ENCODE measurements around the gene F12. TPM values are rescaled to one million over a fixed set of nuclear protein-coding genes. Genes with fewer than 3 reads are reported as not detected.
"Not testable (repeated sequence)": the region's sequence is repeated elsewhere in the genome, so short reads cannot be mapped to it uniquely, and the experiment has no call there.

F12 gene
- total RNA-seq, 4 donors from 2014 or later, result 0.36 to 1.2 (median 0.95) TPM; not detected in 1

DNA sequence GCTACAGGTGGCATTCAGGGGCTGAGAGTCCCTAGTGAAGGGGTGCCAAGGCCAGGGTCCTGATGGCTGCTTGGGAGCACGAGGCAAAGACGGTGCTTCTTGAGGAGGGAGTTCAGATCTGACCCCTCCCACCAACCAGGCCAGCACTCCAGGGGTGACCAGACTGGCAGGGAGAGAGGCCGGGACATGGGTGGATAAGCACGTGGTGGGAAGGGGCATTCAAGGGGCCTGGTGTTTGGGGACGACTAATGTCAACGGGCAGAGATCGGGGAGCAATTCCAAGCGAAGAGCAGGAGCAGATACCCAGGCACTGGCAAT, 47.1 kb downstream of the F12 start:
- no peak overlapping the region for H3K27ac ChIP-seq
- intact Hi-C loops (cut with DNase I; ENCODE audit: low total_unique reads) (no loop called here), in situ Hi-C loops (cut with MboI; ENCODE audit: low sequenced_read_pairs in 4 of 4) (no loop called here)
- H3K36me3 ChIP-seq, result no peaks in the 10 kb centered on the region
- no peak overlapping the region for H3K4me3 ChIP-seq
- H3K9me3 ChIP-seq, result no peaks in the 10 kb centered on the region
- ATAC-seq (no peak), DNase-seq (no peak)
- no peaks in the 10 kb centered on the region for H3K27me3 ChIP-seq
- TF ChIP-seq, protein P1, sequence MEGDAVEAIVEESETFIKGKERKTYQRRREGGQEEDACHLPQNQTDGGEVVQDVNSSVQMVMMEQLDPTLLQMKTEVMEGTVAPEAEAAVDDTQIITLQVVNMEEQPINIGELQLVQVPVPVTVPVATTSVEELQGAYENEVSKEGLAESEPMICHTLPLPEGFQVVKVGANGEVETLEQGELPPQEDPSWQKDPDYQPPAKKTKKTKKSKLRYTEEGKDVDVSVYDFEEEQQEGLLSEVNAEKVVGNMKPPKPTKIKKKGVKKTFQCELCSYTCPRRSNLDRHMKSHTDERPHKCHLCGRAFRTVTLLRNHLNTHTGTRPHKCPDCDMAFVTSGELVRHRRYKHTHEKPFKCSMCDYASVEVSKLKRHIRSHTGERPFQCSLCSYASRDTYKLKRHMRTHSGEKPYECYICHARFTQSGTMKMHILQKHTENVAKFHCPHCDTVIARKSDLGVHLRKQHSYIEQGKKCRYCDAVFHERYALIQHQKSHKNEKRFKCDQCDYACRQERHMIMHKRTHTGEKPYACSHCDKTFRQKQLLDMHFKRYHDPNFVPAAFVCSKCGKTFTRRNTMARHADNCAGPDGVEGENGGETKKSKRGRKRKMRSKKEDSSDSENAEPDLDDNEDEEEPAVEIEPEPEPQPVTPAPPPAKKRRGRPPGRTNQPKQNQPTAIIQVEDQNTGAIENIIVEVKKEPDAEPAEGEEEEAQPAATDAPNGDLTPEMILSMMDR (IDR thresholded peaks at IDR 0.05 in 4 of 5, conservative IDR thresholded peaks at IDR 0.05 in 1 of 5), result no peak
- no peak for TF ChIP-seq POLR2A (IDR thresholded peaks at IDR 0.05)
- peaks cover 19 to 33% of the 10 kb centered on the region in 2 donors for H3K4me1 ChIP-seq

DNA sequence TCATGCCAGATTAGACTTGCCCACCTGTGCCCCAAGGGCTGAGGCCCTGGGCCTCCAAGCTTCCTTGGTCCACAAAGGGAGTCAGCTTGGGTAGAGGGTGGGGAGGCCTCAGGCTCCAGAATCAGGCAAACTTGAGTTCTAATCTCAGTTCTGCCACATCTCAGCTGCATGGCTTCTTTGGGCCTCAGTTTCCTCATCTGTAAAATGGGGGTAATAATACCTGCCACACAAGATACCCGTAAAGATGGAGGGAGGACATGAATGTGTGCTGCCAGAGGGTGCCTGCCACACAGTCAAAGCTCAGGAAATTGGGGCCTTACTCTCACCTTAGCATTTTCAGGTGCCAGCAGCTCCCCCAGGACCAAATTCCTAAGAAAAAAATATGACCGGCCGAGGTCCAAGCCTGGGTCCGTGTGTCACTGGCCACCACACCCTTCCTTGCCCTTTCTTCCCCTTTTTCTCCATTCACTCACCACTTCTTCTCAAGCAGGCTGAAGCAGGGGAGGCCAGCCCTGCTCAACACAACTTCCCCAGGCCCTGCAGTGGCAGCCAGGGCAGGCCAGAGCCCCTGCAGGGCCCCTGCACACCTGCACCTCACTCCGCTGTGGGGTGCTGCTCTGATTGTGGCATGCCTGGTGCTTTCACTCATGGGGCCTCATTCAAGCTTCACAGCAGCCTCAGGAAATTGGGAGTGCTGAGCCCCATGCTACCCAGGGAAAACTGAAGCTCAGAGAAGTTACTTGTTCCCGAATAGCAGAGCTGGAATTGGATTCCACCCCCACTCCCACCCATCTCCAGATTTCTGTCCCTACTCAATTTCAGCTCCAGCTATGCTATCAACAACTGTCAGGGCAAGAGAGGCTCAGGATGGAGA, 47.7 kb downstream of the F12 start:
- TF ChIP-seq, protein P1 (IDR thresholded peaks at IDR 0.05 in 4 of 5, conservative IDR thresholded peaks at IDR 0.05 in 1 of 5), result no peak
- TF ChIP-seq POLR2A (IDR thresholded peaks at IDR 0.05), result no peak
- Histone ChIP-seq H3K4me3 (no peak overlapping the region), H3K9me3 (no peaks in the 10 kb centered on the region), H3K36me3 (no peaks in the 10 kb centered on the region), H3K4me1 (peaks cover 18 to 29% of the 10 kb centered on the region in 2 donors), H3K27me3 (no peaks in the 10 kb centered on the region), H3K27ac (no peak overlapping the region)
- in situ Hi-C loops (cut with MboI; ENCODE audit: low sequenced_read_pairs in 4 of 4) (no loop called here), intact Hi-C loops (cut with DNase I; ENCODE audit: low total_unique reads) (no loop called here)
- no peak for ATAC-seq
- no peak for DNase-seq

DNA sequence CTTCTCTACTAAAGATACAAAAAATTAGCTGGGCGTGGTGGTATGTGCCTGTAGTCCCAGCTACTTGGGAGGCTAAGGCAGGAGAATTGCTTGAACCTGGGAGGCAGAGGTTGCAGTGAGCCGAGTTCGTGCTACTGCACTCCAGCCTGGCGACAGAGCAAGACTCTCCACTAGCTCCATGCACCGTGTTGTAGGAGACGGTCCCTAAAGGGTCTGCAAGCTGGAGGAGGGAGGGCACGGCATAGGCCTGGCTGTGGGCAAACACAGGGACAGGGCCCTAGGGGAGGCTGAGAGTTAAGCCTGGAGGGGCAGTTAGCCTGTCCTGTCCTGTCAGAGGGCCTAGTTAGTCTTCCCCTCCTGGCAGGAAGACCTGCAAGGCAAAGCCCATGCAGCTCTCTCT, 48.6 kb downstream of the F12 start:
- H3K36me3 ChIP-seq; H3K4me3 ChIP-seq; intact Hi-C loops (cut with DNase I; ENCODE audit: low total_unique reads); H3K27ac ChIP-seq; in situ Hi-C loops (cut with MboI; ENCODE audit: low sequenced_read_pairs in 4 of 4); H3K27me3 ChIP-seq; DNase-seq; H3K9me3 ChIP-seq; ATAC-seq: not testable (repeated sequence)
- H3K4me1 ChIP-seq, result peaks cover 18 to 22% of the 10 kb centered on the region in 2 donors

DNA sequence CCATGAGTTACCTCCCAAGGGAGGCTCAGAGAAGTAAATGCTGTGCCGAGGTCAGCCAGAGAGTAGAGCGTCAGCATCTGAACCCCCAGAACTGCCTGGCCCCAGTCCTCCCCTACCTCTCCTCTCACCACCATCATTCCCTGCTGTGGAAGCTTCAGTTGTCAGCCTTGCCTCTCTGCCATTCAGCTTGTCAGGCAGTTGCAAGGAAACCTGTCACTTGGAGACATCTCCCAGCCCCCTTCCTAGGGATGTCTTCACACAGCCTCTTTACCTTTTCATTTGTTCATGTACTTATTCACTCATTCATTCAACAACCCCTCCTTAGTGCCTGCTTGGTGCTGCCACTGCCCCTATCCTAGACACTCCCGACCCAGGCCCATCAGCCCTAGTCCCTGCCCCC, 49.5 kb downstream of the F12 start:
- TF ChIP-seq, protein P1 (IDR thresholded peaks at IDR 0.05 in 4 of 5, conservative IDR thresholded peaks at IDR 0.05 in 1 of 5), result no peak
- TF ChIP-seq POLR2A (IDR thresholded peaks at IDR 0.05), result no peak
- peaks cover 18 to 22% of the 10 kb centered on the region in 2 donors for H3K4me1 ChIP-seq
- no peak for ATAC-seq
- no peak for DNase-seq
- no peaks in the 10 kb centered on the region for H3K9me3 ChIP-seq
- no peaks in the 10 kb centered on the region for H3K27me3 ChIP-seq
- H3K4me3 ChIP-seq, result no peak overlapping the region
- intact Hi-C loops (cut with DNase I; ENCODE audit: low total_unique reads) (no loop called here), in situ Hi-C loops (cut with MboI; ENCODE audit: low sequenced_read_pairs in 4 of 4) (no loop called here)
- H3K36me3 ChIP-seq, result no peaks in the 10 kb centered on the region
- H3K27ac ChIP-seq, result no peak overlapping the region

DNA sequence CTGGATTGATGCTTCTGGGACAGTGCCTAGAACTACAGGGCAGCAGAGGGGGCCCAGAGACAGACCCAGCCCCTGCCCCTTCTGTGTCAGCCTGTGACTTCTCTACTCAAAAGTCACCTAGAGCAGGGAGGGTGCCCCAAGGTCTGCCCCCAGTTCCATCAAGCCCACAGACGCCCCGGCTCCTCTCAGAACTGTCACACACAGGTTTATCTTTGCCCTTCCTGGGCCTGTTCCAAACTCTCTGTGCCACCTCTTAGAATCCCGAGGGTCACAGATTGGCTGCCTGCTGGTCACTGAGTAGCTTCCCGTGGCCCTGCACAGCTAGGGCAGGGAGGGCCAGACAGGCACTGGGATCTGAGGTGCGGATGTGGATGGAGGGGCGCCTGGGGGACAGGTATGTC, 49.9 kb downstream of the F12 start:
- Histone ChIP-seq H3K9me3 (no peaks in the 10 kb centered on the region), H3K36me3 (no peaks in the 10 kb centered on the region), H3K4me1 (peaks cover 18 to 22% of the 10 kb centered on the region in 2 donors), H3K27me3 (no peaks in the 10 kb centered on the region), H3K4me3 (no peak overlapping the region), H3K27ac (no peak overlapping the region)
- intact Hi-C loops (cut with DNase I; ENCODE audit: low total_unique reads), result no loop called here
- ATAC-seq (no peak), DNase-seq (no peak)
- TF ChIP-seq, protein P1 (IDR thresholded peaks at IDR 0.05 in 4 of 5, conservative IDR thresholded peaks at IDR 0.05 in 1 of 5), result no peak
- TF ChIP-seq POLR2A (IDR thresholded peaks at IDR 0.05), result no peak
- in situ Hi-C loops (cut with MboI; ENCODE audit: low sequenced_read_pairs in 4 of 4), result no loop called here

Data from gastrocnemius medialis (tissue), 4 donors.